Inflammatory macrophage treated with lipopolysaccharide for 4 hours (primary cell): ENCODE data around the gene KRT34.
"Not testable (repeated sequence)": the region's sequence is repeated elsewhere in the genome, so short reads cannot be mapped to it uniquely, and the experiment has no call there.

Source experiments
- DNase-seq: peaks from one replicate; pipeline ENCODE4 v3.0.0-alpha.2; 2020

Gene KRT34

GRCh38 chr17:41403404-41404023 is 21.4 kb upstream of the KRT34 start:
- no peak for DNase-seq

GRCh38 chr17:41402161-41402560 is 20.1 kb upstream of the KRT34 start:
- DNase-seq: no peak

- peak; percentile 52 for DNase-seq
These were observed 15.0 kb upstream of the KRT34 start, which contains the start of gene KRT31 for GRCh38 chr17:41396996-41397660. Gene KRT31 (minus strand): TSS chr17:41397608. CDS start chr17:41397539, 69 bp downstream.

- DNase-seq: no peak
These were observed 14.2 kb upstream of the KRT34 start for GRCh38 chr17:41396340-41396739.

- no peak for DNase-seq
These were observed 13.5 kb upstream of the KRT34 start for GRCh38 chr17:41395611-41396010.

DNA sequence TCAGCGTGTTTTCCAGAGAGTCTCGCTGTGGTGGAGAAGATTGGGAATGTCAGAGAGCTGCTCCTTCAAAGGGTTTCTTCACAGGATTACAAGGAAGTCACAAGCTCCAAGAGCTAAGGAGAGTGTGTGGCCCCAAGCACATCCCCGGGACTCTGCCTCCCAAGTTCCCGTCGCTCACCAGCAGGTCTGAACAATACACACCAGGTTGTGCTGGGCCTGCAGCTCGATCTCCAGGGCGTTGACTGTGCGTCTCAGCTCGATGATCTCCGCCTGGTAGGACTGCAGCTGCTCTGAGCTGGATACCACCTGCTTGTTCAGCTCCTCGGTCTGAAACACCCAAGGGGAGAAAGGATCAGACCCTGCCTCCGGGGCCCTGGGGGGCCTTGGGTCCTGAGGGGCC is 12.9 kb upstream of the KRT34 start:
- DNase-seq: not testable (repeated sequence)

DNA sequence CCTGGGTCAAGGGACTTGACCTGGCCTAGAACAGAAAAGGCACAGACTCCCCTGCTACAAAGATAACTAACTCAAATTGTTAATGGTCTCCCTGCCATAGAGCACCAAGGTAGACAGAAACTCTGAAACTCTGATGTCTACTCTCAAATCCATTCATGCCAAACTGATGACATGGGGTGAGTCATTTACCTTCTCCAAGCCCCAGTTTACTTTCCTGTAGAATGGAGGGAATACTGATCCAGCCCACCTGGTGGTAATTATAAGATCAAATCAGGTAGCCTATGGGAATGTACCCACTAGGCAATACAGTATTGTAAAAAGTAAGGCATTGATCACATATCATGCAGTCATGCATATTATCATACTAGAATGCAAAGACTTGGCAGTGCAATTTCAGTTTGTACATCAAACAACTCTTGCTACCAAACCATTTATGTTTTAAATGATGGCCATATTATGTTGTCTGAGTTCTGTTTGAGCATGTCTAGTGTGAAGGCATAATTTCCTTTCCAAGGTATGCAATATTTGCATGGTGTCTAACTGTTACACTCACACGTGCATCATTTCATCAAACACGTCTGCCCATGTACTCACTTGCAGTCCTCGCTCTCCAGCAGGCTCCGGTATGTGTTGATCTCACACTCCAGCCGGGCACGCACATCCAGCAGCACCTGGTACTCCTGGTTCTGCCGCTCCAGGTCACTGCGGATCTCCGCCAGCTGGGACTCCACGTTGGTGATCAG is 12.3 kb upstream of the KRT34 start:
- DNase-seq: no peak

GRCh38 chr17:41393826-41394225 is 11.7 kb upstream of the KRT34 start:
- DNase-seq: no peak

GRCh38 chr17:41393294-41393693 is 11.2 kb upstream of the KRT34 start:
- DNase-seq: no peak

DNA sequence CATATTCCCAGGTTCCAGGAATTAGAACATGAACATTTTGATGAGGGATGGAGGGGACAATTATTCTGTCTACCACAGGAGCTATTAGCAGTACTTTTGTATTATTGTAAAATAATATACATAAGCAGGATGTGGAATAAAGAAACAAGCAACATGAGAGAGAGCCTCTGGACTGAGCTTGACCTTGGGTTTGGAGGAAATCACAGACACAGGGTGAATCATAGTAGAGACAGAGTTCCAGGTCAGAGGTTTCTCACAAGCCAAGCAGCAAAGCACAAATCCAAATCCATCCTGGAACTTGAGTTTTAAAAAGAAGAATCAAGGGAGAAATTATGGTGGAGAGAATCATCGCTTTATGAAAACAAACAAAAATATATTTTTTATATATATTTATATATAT is 10.2 kb upstream of the KRT34 start:
- DNase-seq: no peak

DNA sequence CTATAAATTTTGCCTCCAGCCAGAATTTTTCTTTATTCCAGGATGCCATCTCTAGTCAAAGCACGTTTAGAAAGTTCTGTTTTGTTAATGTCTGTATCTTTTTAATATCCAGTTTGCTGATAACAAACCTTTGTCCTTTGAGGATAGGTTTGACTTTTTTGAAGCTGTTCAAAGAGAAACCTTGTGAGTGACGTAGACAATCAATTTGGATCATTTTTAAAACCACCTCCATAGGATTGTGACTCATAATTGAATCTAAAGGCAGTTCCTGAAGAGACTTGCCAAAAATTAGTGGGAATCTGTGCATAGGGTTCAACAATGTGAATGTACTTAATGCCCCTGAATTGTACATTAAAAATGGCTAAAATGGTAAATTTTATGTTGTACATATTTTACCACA is 9.4 kb upstream of the KRT34 start:
- no peak for DNase-seq

GRCh38 chr17:41390411-41390938 is 8.4 kb upstream of the KRT34 start:
- DNase-seq: no peak

- DNase-seq: no peak
These were observed 5.6 kb upstream of the KRT34 start for GRCh38 chr17:41387670-41388069.

DNA sequence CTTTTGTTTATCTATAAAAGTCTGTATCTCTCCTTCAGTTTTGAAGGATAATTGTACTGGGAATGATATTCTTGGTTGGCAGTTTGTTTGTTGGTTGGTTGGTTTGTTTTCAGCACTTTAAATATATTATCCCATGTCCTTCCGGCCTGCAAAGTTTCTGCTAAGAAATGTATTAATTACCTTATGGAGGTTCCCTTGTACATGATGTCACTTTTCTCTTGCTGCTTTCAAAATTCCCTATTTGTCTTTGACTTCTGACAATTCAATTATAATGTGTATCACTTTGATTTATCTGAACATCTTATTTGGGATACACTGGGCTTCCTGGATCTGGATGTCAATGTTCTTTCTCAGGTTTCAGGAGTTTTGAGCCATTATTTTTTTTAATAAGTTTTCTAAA is 4.1 kb upstream of the KRT34 start:
- DNase-seq: no peak

- DNase-seq: no peak
These were observed 1.6 kb upstream of the KRT34 start for GRCh38 chr17:41383690-41384089.

DNA sequence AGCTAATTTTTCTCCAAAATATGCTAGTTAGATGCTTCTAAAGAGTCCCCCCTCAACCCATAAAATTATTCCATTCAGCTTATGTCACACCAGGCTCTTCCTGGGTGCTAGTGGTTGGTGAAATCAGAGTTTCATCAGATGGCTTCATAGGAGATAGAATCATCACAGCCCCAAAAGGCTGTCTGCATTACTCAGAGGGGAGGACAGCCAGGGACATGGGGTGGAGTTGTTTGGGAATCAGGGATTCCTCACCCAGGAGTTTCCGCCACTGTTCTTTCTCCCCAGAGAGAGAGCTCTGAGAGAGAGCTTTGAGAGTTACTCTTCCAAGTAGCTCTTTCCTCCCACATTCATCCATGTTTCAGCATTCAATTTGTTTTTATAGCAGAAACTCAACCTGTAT is 288 bp upstream of the KRT34 start:
- no peak for DNase-seq

- not testable (repeated sequence) for DNase-seq
These were observed 2.0 kb downstream of the KRT34 start for GRCh38 chr17:41380091-41380490.

GRCh38 chr17:41377546-41377945 is 4.6 kb downstream of the KRT34 start:
- no peak for DNase-seq

- no peak for DNase-seq
These were observed 12.4 kb downstream of the KRT34 start, which contains the start of gene KRT33B for GRCh38 chr17:41369713-41370112. Gene KRT33B (minus strand): TSS chr17:41369813. CDS start chr17:41369750, 63 bp downstream.

GRCh38 chr17:41369023-41369422 is 13.1 kb downstream of the KRT34 start:
- no peak for DNase-seq

DNA sequence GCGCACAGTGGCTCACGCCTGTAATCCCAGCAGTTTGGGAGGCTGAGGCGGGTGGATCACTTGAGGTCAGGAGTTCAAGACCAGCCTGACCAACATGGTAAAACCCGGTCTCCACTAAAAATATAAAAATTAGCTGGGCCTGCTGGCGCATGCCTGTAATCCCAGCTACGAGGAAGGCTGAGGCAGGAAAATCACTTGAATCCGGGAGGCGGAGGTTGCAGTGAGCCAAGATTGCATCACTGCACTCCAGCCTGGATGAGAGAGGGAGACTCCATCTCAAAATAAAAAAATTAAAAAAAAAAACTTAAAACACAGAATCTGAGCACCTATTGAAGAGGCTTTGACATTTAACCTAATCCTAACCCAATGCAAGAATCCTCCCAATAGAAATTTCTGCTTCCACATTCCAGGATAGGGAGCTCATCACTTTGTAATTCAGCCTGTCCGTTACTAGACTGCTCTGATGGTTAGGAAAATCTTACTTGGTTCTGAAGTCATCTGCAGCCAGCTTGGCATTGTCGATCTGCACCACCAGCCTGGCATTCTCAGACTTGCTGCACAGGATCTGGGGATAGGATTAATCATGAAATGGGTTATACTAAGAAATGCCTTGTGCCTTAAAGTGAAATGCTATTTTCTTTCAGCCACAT is 14.6 kb downstream of the KRT34 start:
- DNase-seq: no peak

DNA sequence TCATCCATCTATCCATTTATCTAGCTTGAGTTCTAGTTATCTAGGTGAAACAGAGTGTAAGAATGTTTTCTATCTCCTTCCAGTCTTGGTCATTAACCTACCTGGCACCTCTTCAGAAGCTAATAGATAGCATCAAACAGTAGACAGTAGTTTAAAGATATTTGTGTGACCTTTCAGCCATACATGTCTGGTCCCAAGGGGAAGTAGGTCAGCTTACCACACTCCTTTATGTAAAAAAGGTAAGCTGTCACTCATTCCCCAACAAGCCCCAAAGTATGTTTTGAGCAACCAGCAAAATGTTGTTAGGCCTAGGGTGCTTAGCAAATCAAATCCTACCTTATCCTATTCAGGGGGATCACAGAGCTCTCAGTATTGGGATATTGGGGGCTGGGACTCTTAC is 16.0 kb downstream of the KRT34 start:
- DNase-seq: no peak

GRCh38 chr17:41363881-41364280 is 18.2 kb downstream of the KRT34 start:
- no peak for DNase-seq
